Transverse colon (tissue), 4 donors: Measurements from ENCODE around the gene PKIB. TPM values are rescaled to one million over a fixed set of nuclear protein-coding genes. Genes with fewer than 3 reads are reported as not detected.

ENCODE experiments used
- DNase-seq: peaks from one replicate; pipeline ENCODE4 v3.0.0-alpha.2; 2019
- H3K27ac ChIP-seq, 4 donors: fragments of 200-600 bp; sonication (generic); 2 replicates each; pipeline ENCODE4 v1.5.1; 2016 to 2018; ENCODE audit warnings: inconsistent platforms in 4 of 4
- H3K27me3 ChIP-seq: fragments of 200-600 bp; sonication (generic); 2 replicates; pipeline ENCODE4 v1.5.1; 2017; ENCODE audit warnings: inconsistent platforms
- H3K36me3 ChIP-seq, 4 donors: fragments of 200-600 bp; sonication (generic); 2 replicates each; pipeline ENCODE4 v1.5.1; 2017 to 2019; ENCODE audit warnings: inconsistent platforms in 4 of 4
- H3K4me1 ChIP-seq, 4 donors: fragments of 200-600 bp; sonication (generic); 2 replicates each; pipeline ENCODE4 v1.5.1; 2017 to 2020; ENCODE audit warnings: inconsistent platforms in 4 of 4
- H3K4me3 ChIP-seq, 4 donors: fragments of 200-600 bp; sonication (generic); 1 replicate in 1 of 4; 2 replicates in 3 of 4; pipeline versions ENCODE4 v1.5.1 to v1.6.1; 2017 to 2019; ENCODE audit warnings: inconsistent platforms in 4 of 4
- H3K9me3 ChIP-seq, 2 donors: fragments of 200-600 bp; sonication (generic); 2 replicates each; pipeline ENCODE4 v1.5.1; 2017 to 2019; ENCODE audit warnings: inconsistent platforms in 2 of 2
- CTCF ChIP-seq, 5 experiments: fragments of 200-600 bp in 3 of 5; fragments of 450-650 bp in 2 of 5; sonication (generic) in 3 of 5; IDR thresholded peaks; 1 replicate in 2 of 5; 2 replicates in 3 of 5; pipeline ENCODE4 v1.5.1; 2016 to 2017; ENCODE audit warnings: antibody characterized with exemption in 5 of 5, inconsistent platforms in 3 of 5, mild to moderate bottlenecking in 2 of 5, moderate library complexity in 1 of 5
- EP300 ChIP-seq: sonication (generic); formaldehyde crosslinking; IDR thresholded peaks from one replicate; pipeline ENCODE4 v1.6.1; 2017; ENCODE audit warnings: antibody characterized with exemption, low read depth
- POLR2A ChIP-seq: fragments of 450-650 bp; IDR thresholded peaks from one replicate; pipeline ENCODE4 v1.6.1; 2016; ENCODE audit warnings: antibody characterized with exemption, mild to moderate bottlenecking, moderate library complexity
- POLR2AphosphoS5 ChIP-seq, 3 donors: sonication (generic); formaldehyde crosslinking; IDR thresholded peaks; one replicate each; pipeline ENCODE4 v1.6.1; 2016; ENCODE audit warnings: antibody characterized with exemption in 3 of 3
- WGBS, 2 donors: methylation state at CpG; one replicate each; pipeline ENCODE4 v1.1.5; 2018; ENCODE audit warnings: low coverage in 1 of 2; 5-methylcytosine and 5-hydroxymethylcytosine counted together
- in situ Hi-C, 4 donors: fragments of 200-750 bp; cut with MboI; loops; one replicate each; pipeline versions ENCODE4 v1.15.0 to v1.15.1; 2017; ENCODE audit warnings: low sequenced_read_pairs in 3 of 4, low pct_ligation_motif_present in 1 of 4, low pct_unique_long_range_greater_than_20kb in 1 of 4
- intact Hi-C: fragments of 100-400 bp; cut with DNase I; formaldehyde crosslinking; loops from one replicate; pipeline ENCODE4 v1.15.1; 2023; ENCODE audit warnings: low total_unique reads
- total RNA-seq, 4 donors: library from RNA; depleted of rRNA; stranded (reverse); fragments of >200 nt; gene quantifications; one replicate each; pipeline ENCODE4 v1.1.0, GENCODE V29; 2016

PKIB gene
- total RNA-seq, 4 donors from 2014 or later = 45.2 to 163 (median 96.1) TPM

GRCh38 chr6:122604676-122605075 lies 5.5 kb upstream of the PKIB start:
- Histone ChIP-seq H3K4me3 (no peak overlapping the region), H3K27ac (no peak overlapping the region), H3K4me1 (peaks cover 0 to 4% (median 0%) of the 10 kb centered on the region in 4 donors), H3K36me3 (no peaks in the 10 kb centered on the region), H3K9me3 (no peaks in the 10 kb centered on the region), H3K27me3 (no peaks in the 10 kb centered on the region)
- no peak for DNase-seq
- intact Hi-C loops = no loop called here
- in situ Hi-C loops = no loop called here
- no peak for TF ChIP-seq POLR2AphosphoS5 (IDR thresholded peaks at IDR 0.05)
- no peak for TF ChIP-seq POLR2A
- TF ChIP-seq CTCF (IDR thresholded peaks at IDR 0.05) = no peak
- TF ChIP-seq EP300 = no peak

- TF ChIP-seq CTCF (IDR thresholded peaks at IDR 0.05) = peak in 3 of 5 experiments; percentile 13 to 73 (median 63)
- no peak for TF ChIP-seq POLR2AphosphoS5 (IDR thresholded peaks at IDR 0.05)
- TF ChIP-seq EP300 = no peak
- no peak for TF ChIP-seq POLR2A
- in situ Hi-C loops (no loop called here), intact Hi-C loops (no loop called here)
- no peaks in the 10 kb centered on the region for H3K36me3 ChIP-seq
- H3K27ac ChIP-seq = peak overlapping the region; percentile 73 to 87 (median 80)
- peaks cover 0 to 23% (median 3%) of the 10 kb centered on the region in 4 donors for H3K4me1 ChIP-seq
- H3K27me3 ChIP-seq = peaks cover 19% of the 10 kb centered on the region
- peak; percentile 72 for DNase-seq
- 2 to 15% methylated on average over 4 to 32 of the region's 42 CpGs for WGBS, 2 donors
- H3K9me3 ChIP-seq = no peaks in the 10 kb centered on the region
- H3K4me3 ChIP-seq = peak overlapping the region; percentile 24 to 57 (median 46)
Observed at GRCh38 chr6:122610690-122611455, 668 bp downstream of the PKIB start.

- in situ Hi-C loops = no loop called here
- intact Hi-C loops = no loop called here
- 69 to 85% methylated on average over 3 of the region's 3 CpGs for WGBS, 2 donors
Observed at GRCh38 chr6:122612838-122613237, 2.6 kb downstream of the PKIB start.

GRCh38 chr6:122614303-122614702 lies 4.1 kb downstream of the PKIB start:
- no peaks in the 10 kb centered on the region for H3K9me3 ChIP-seq
- H3K27me3 ChIP-seq = peaks cover 19% of the 10 kb centered on the region
- H3K4me1 ChIP-seq = peaks cover 0 to 23% (median 3%) of the 10 kb centered on the region in 4 donors
- 53% methylated on average over 1 of the region's 1 CpG; no CpG with 5 or more reads in 1 of the 2 donors for WGBS, 2 donors
- H3K4me3 ChIP-seq = no peak overlapping the region
- TF ChIP-seq EP300 (no peak), POLR2AphosphoS5 (IDR thresholded peaks at IDR 0.05) (no peak)
- DNase-seq = no peak
- H3K27ac ChIP-seq = no peak overlapping the region
- in situ Hi-C loops (no loop called here), intact Hi-C loops (no loop called here)
- H3K36me3 ChIP-seq = no peaks in the 10 kb centered on the region

More at GRCh38 chr6:122612838-122613237, 2.6 kb downstream of the PKIB start:
- Histone ChIP-seq H3K4me3 (no peak overlapping the region), H3K4me1 (peaks cover 0 to 23% (median 3%) of the 10 kb centered on the region in 4 donors), H3K27me3 (peaks cover 19% of the 10 kb centered on the region), H3K27ac (no peak overlapping the region), H3K9me3 (no peaks in the 10 kb centered on the region), H3K36me3 (no peaks in the 10 kb centered on the region)
- TF ChIP-seq POLR2A = no peak
- TF ChIP-seq EP300 = no peak
- no peak for TF ChIP-seq CTCF (IDR thresholded peaks at IDR 0.05)
- TF ChIP-seq POLR2AphosphoS5 (IDR thresholded peaks at IDR 0.05) = no peak
- DNase-seq = no peak
